GM20431 (cell line): ENCODE results near the gene PIM3.

Experiments used
- in situ Hi-C: fragments of 300-500 bp; cut with MseI, MboI; formaldehyde crosslinking; loops from one replicate; pipeline ENCODE4 v1.15.0; 2020; ENCODE audit warnings: low sequenced_read_pairs; ENCODE audit not compliant: unreplicated experiment

PIM3 gene

GRCh38 chr22:49953680-49954344 lies 6.8 kb upstream of the PIM3 start:
- in situ Hi-C loops: no loop called here

- in situ Hi-C loops: no loop called here
Observed at GRCh38 chr22:49954354-49954753, 6.2 kb upstream of the PIM3 start.

- in situ Hi-C loops: no loop called here
Observed at GRCh38 chr22:49954991-49955580, 5.5 kb upstream of the PIM3 start.

- in situ Hi-C loops: no loop called here
Observed at GRCh38 chr22:49955581-49956417, 4.8 kb upstream of the PIM3 start.

- in situ Hi-C loops: no loop called here
Observed at GRCh38 chr22:49956418-49956770, 4.2 kb upstream of the PIM3 start.

- in situ Hi-C loops: no loop called here
Observed at GRCh38 chr22:49956914-49957825, 3.4 kb upstream of the PIM3 start.

GRCh38 chr22:49957826-49958365 lies 2.7 kb upstream of the PIM3 start:
- in situ Hi-C loops: no loop called here

- in situ Hi-C loops: no loop called here
Observed at GRCh38 chr22:49958366-49958921, 2.1 kb upstream of the PIM3 start.

- in situ Hi-C loops: no loop called here
Observed at GRCh38 chr22:49958931-49959781, 1.4 kb upstream of the PIM3 start.

- in situ Hi-C loops: no loop called here
Observed at GRCh38 chr22:49959782-49960158, 802 bp upstream of the PIM3 start.

- in situ Hi-C loops: no loop called here
Observed at GRCh38 chr22:49961005-49961600, 531 bp downstream of the PIM3 start.

GRCh38 chr22:49961601-49962011 lies 1.0 kb downstream of the PIM3 start:
- in situ Hi-C loops: no loop called here

GRCh38 chr22:49962012-49962750 lies 1.6 kb downstream of the PIM3 start:
- in situ Hi-C loops: no loop called here

- in situ Hi-C loops: no loop called here
Observed at GRCh38 chr22:49962751-49963646, 2.4 kb downstream of the PIM3 start.

- in situ Hi-C loops: no loop called here
Observed at GRCh38 chr22:49963647-49964026, 3.1 kb downstream of the PIM3 start.

- in situ Hi-C loops: no loop called here
Observed at GRCh38 chr22:49964136-49965090, 3.8 kb downstream of the PIM3 start.
